ENCODE results near the gene CYP4F12.

DNA sequence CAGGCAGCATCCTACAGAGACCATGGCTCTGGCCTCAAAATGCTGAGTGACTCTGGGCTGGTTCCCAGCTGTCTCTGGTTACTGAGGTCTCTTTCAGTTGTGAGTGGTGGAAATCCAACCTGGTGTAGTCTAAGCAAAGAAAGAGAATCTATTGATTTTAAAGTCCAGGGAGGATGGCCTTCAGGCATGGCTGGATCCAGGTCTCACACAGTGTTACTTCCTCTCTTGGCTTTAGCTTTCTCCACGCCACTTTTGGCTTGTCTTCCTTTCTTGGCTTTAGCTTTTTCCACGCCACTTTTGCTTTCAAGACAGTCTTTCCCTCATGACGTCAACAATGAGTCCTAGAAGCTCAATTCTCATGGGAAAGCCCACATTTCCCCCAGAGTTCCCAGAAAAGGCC lies 28.1 kb upstream of the CYP4F12 start:
- TF ChIP-seq, protein P1, sequence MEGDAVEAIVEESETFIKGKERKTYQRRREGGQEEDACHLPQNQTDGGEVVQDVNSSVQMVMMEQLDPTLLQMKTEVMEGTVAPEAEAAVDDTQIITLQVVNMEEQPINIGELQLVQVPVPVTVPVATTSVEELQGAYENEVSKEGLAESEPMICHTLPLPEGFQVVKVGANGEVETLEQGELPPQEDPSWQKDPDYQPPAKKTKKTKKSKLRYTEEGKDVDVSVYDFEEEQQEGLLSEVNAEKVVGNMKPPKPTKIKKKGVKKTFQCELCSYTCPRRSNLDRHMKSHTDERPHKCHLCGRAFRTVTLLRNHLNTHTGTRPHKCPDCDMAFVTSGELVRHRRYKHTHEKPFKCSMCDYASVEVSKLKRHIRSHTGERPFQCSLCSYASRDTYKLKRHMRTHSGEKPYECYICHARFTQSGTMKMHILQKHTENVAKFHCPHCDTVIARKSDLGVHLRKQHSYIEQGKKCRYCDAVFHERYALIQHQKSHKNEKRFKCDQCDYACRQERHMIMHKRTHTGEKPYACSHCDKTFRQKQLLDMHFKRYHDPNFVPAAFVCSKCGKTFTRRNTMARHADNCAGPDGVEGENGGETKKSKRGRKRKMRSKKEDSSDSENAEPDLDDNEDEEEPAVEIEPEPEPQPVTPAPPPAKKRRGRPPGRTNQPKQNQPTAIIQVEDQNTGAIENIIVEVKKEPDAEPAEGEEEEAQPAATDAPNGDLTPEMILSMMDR (IDR thresholded peaks at IDR 0.05; ENCODE audit: borderline replicate concordance, extremely low read depth, low read length, poor library complexity, severe bottlenecking), result no peak
- TF ChIP-seq EZH2 (IDR thresholded peaks at IDR 0.05; ENCODE audit: borderline replicate concordance, low read depth, low read length, severe bottlenecking), result no peak
